Measurements from ENCODE around the gene PAGR1. TPM values are rescaled to one million over a fixed set of nuclear protein-coding genes. Genes with fewer than 3 reads are reported as not detected.
A peak's percentile ranks its signal among the peaks of the same experiment; 100 is the strongest.

The PAGR1 gene
- total and polyA plus RNA-seq, 10 of the 15 experiments (the other 5 are each of a cell fraction or from before 2014, with no cell fraction given): 1.1 to 57.7 (median 23.4) TPM

DNA sequence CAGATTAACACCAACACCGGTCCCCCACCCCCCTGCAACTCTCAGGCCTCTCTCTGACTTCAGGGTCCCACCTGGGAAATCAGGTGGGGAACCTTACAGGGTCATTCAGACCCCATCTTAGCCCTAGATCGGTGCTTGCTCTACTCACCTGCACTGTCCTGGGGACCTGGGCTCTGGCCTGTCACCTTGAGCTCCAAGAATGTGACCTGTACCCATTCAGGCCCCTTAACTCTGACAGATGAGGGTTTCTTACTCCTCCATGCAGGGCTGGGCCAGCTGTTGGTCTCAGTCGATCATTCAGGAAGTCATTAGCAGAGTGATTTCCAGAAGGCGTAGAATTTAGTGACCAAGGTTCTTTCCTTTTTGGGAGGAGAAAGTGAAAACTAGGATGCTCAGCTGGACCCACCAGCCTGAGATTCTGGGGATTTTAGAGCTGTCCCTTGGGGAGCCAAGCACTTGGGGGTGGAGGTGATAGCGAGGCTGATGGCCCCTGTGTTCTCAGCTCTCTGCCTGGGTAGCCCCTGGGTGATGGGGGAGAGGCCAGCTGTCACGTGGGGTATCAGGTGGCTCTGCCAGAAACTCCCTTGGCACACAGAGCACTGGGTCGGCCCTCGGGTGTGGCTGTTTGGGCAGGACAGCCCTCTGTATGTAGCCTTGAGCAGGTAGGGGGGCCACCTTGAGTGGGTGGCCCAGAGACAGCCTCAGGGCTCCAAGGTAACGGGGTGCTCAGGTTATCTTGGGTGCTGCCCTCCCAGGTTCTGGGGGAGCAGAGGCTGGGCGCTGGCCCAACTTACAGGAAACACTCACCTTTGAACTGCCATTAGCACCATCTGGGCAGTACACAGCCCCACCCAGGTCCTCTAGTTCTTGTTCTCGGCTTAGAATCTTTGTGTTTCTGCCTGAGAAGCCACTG, 5.0 kb downstream of the PAGR1 start (continued):
- TF ChIP-seq, protein P1, sequence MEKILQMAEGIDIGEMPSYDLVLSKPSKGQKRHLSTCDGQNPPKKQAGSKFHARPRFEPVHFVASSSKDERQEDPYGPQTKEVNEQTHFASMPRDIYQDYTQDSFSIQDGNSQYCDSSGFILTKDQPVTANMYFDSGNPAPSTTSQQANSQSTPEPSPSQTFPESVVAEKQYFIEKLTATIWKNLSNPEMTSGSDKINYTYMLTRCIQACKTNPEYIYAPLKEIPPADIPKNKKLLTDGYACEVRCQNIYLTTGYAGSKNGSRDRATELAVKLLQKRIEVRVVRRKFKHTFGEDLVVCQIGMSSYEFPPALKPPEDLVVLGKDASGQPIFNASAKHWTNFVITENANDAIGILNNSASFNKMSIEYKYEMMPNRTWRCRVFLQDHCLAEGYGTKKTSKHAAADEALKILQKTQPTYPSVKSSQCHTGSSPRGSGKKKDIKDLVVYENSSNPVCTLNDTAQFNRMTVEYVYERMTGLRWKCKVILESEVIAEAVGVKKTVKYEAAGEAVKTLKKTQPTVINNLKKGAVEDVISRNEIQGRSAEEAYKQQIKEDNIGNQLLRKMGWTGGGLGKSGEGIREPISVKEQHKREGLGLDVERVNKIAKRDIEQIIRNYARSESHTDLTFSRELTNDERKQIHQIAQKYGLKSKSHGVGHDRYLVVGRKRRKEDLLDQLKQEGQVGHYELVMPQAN (conservative IDR thresholded peaks at IDR 0.05): no peak; the same call in 1 of the 2 replicates
- TF ChIP-seq FOS (IDR thresholded peaks at IDR 0.05; ENCODE audit: borderline replicate concordance, extremely low read depth, insufficient read length) (peak; percentile 52), RB1 (IDR thresholded peaks at IDR 0.05; ENCODE audit: borderline replicate concordance) (0 out of 2 replicates have a peak, but pooled peaks have one; percentile 17), SMAD1 (IDR thresholded peaks at IDR 0.05; ENCODE audit: low read depth, partially characterized antibody) (peak; percentile 22), IKZF1 (conservative IDR thresholded peaks at IDR 0.05) (peak; percentile 32), PAX5 (IDR thresholded peaks at IDR 0.05; ENCODE audit: borderline replicate concordance, low read depth, low read length) (0 out of 2 replicates have a peak, but pooled peaks have one; percentile 8), SIN3A (IDR thresholded peaks at IDR 0.05; ENCODE audit: low read depth, low read length) (peak; percentile 21), GATAD2B (conservative IDR thresholded peaks at IDR 0.05; ENCODE audit: low read depth) (0 out of 2 replicates have a peak, but pooled peaks have one; percentile 27), NBN (IDR thresholded peaks at IDR 0.05) (no peak), ASH2L (IDR thresholded peaks at IDR 0.05; ENCODE audit: borderline replicate concordance, low read depth) (no peak), SP1 (IDR thresholded peaks at IDR 0.05; ENCODE audit: low read depth, low read length) (no peak), MTA2 (IDR thresholded peaks at IDR 0.05; ENCODE audit: low read depth) (peak; percentile 32; the same call in 1 of the 2 replicates), DPF2 (IDR thresholded peaks at IDR 0.05) (peak; percentile 28; the same call in 1 of the 2 replicates), NR2F1 (conservative IDR thresholded peaks at IDR 0.05) (0 out of 2 replicates have a peak, but pooled peaks have one; percentile 28), CHD4 (IDR thresholded peaks at IDR 0.05) (no peak), NR2C1 (IDR thresholded peaks at IDR 0.05) (peak; percentile 45; the same call in 1 of the 2 replicates), YBX1 (IDR thresholded peaks at IDR 0.05) (no peak), SMAD5 (IDR thresholded peaks at IDR 0.05; ENCODE audit: low read depth) (peak; percentile 4), POLR2AphosphoS2 (IDR thresholded peaks at IDR 0.05; ENCODE audit: low read depth, low read length) (peak; percentile 46; the same call in 1 of the 2 replicates), TAF1 (IDR thresholded peaks at IDR 0.05; ENCODE audit: borderline replicate concordance, low read depth, low read length) (peak; percentile 69), MEF2B (IDR thresholded peaks at IDR 0.05; ENCODE audit: partially characterized antibody, poor library complexity, severe bottlenecking) (peak; percentile 76), POLR2A (IDR thresholded peaks at IDR 0.05; ENCODE audit: low read depth, low read length) (peak; percentile 87), ZNF274 (IDR thresholded peaks at IDR 0.05; ENCODE audit: insufficient read depth, insufficient read length) (no peak), BHLHE40 (IDR thresholded peaks at IDR 0.05; ENCODE audit: borderline replicate concordance in 1 of 2, low read depth in 2 of 2, low read length in 1 of 2) (peak in 1 of 2 experiments; percentile 75; a peak in 2 of 4 replicates), POLR2AphosphoS5 (IDR thresholded peaks at IDR 0.05; ENCODE audit: low read length) (peak; percentile 81)
- TF ChIP-seq, protein P2, sequence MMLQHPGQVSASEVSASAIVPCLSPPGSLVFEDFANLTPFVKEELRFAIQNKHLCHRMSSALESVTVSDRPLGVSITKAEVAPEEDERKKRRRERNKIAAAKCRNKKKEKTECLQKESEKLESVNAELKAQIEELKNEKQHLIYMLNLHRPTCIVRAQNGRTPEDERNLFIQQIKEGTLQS (IDR thresholded peaks at IDR 0.05; ENCODE audit: borderline replicate concordance, extremely low read depth, low read depth, low read length): peak; percentile 81; the same call in 1 of the 2 replicates
- TF ChIP-seq, protein P3, sequence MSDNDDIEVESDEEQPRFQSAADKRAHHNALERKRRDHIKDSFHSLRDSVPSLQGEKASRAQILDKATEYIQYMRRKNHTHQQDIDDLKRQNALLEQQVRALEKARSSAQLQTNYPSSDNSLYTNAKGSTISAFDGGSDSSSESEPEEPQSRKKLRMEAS (IDR thresholded peaks at IDR 0.05; ENCODE audit: low read depth, low read length): peak; percentile 27; the same call in 1 of the 2 replicates
- TF ChIP-seq, protein P4, sequence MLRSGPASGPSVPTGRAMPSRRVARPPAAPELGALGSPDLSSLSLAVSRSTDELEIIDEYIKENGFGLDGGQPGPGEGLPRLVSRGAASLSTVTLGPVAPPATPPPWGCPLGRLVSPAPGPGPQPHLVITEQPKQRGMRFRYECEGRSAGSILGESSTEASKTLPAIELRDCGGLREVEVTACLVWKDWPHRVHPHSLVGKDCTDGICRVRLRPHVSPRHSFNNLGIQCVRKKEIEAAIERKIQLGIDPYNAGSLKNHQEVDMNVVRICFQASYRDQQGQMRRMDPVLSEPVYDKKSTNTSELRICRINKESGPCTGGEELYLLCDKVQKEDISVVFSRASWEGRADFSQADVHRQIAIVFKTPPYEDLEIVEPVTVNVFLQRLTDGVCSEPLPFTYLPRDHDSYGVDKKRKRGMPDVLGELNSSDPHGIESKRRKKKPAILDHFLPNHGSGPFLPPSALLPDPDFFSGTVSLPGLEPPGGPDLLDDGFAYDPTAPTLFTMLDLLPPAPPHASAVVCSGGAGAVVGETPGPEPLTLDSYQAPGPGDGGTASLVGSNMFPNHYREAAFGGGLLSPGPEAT (IDR thresholded peaks at IDR 0.05; ENCODE audit: low read depth): peak; percentile 67
